ENCODE measurements around the gene KRTAP9-7. TPM values are rescaled to one million over a fixed set of nuclear protein-coding genes. Genes with fewer than 3 reads are reported as not detected.

The KRTAP9-7 gene
- total and polyA plus RNA-seq, 2 of the 4 experiments (the other 2 are of a cell fraction): not detected

- TF ChIP-seq FOS (IDR thresholded peaks at IDR 0.05; ENCODE audit: low read depth, low read length): no peak
- TF ChIP-seq CEBPB (IDR thresholded peaks at IDR 0.05; ENCODE audit: low read depth, low read length): no peak
- no peak for TF ChIP-seq MXI1 (IDR thresholded peaks at IDR 0.05; ENCODE audit: borderline replicate concordance, low read depth, low read length)
- no peak for TF ChIP-seq BHLHE40 (IDR thresholded peaks at IDR 0.05; ENCODE audit: low read depth, low read length)
- no peak for TF ChIP-seq RCOR1 (IDR thresholded peaks at IDR 0.05; ENCODE audit: insufficient replicate concordance, low read length)
- TF ChIP-seq CHD1 (IDR thresholded peaks at IDR 0.05; ENCODE audit: low read depth, low read length): no peak
- TF ChIP-seq SMC3 (IDR thresholded peaks at IDR 0.05; ENCODE audit: low read depth, low read length): no peak
- no peaks in the 10 kb centered on the region for H3K4me1 ChIP-seq (ENCODE audit: control insufficient read depth, insufficient read depth, low read length)
- H2AFZ ChIP-seq (replicated peaks; ENCODE audit: low read length, poor library complexity): no peak overlapping the region
- no peak overlapping the region for H2AK5ac ChIP-seq (ENCODE audit: low read depth, low read length)
- peaks cover 5% of the 10 kb centered on the region for H3K27me3 ChIP-seq (ENCODE audit: control insufficient read depth, insufficient read depth, low read length)
- no peak overlapping the region for H3K9ac ChIP-seq (ENCODE audit: low read depth, low read length)
- H2BK5ac ChIP-seq (ENCODE audit: low read depth, low read length, poor library complexity, severe bottlenecking): no peak overlapping the region
- no peak for DNase-seq
- H3K56ac ChIP-seq (ENCODE audit: extremely low read depth, insufficient read depth, low read length): no peak overlapping the region
- H2BK20ac ChIP-seq (ENCODE audit: low read depth, low read length): no peak overlapping the region
- dilution Hi-C loops (cut with HindIII; ENCODE audit: low sequenced_read_pairs, unreplicated experiment) (no loop called here), intact Hi-C loops (cut with micrococcal nuclease) (no loop called here), in situ Hi-C loops (cut with MboI; ENCODE audit: low sequenced_read_pairs) (no loop called here)
- no peaks in the 10 kb centered on the region for H3K79me1 ChIP-seq (ENCODE audit: low read depth in 1 of 2, low read length in 2 of 2)
- no peak for ATAC-seq (ENCODE audit: low read depth)
- H3K4me2 ChIP-seq (ENCODE audit: low read depth, low read length): no peak overlapping the region
- H2AK9ac ChIP-seq (replicated peaks; ENCODE audit: low read depth, low read length, poor library complexity): no peak overlapping the region
- no peak overlapping the region for H4K91ac ChIP-seq (ENCODE audit: insufficient read depth, low read depth, low read length)
- H3K36me3 ChIP-seq (ENCODE audit: control insufficient read depth, insufficient read depth, low read length): no peaks in the 10 kb centered on the region
- no peak overlapping the region for H4K8ac ChIP-seq (ENCODE audit: low read depth in 2 of 2, low read length in 2 of 2)
- no peak overlapping the region for H2BK120ac ChIP-seq (ENCODE audit: low read depth, low read length)
- no peak overlapping the region for H3K4me3 ChIP-seq (ENCODE audit: insufficient read depth, low read depth, low read length)
- no peak overlapping the region for H4K5ac ChIP-seq (ENCODE audit: low read depth, low read length)
- H4K20me1 ChIP-seq (ENCODE audit: insufficient read depth, low read length): no peaks in the 10 kb centered on the region
- no peak overlapping the region for H3K18ac ChIP-seq (ENCODE audit: low read depth, low read length)
- no peak overlapping the region for H3K14ac ChIP-seq (replicated peaks; ENCODE audit: low read depth, low read length)
- no peaks in the 10 kb centered on the region for H3K9me3 ChIP-seq (ENCODE audit: control insufficient read depth, insufficient read depth, low read length)
- H3K23ac ChIP-seq (ENCODE audit: low read depth, low read length): no peak overlapping the region
- BruUV-seq (replicated peaks): no TSS peak
- no peak overlapping the region for H2BK15ac ChIP-seq (ENCODE audit: low read depth, low read length)
- no peaks in the 10 kb centered on the region; the same call in 1 of the 2 replicates for H3K9me1 ChIP-seq (ENCODE audit: insufficient read depth, low read length)
- CTCF ChIA-PET: interaction anchor here (0.6 kb wide), 1 partner anchor 8 kb away, joined by 3 read pairs; no protein-coding TSS in a partner anchor
- POLR2A ChIA-PET (ENCODE audit: unreplicated experiment): no interaction called here
- no peak overlapping the region for H3K27ac ChIP-seq (ENCODE audit: insufficient read depth, low read length)
- no peak overlapping the region for H3K4ac ChIP-seq (ENCODE audit: low read depth, low read length)
Measured at GRCh38 chr17:41230094-41230493, 45.4 kb upstream of the KRTAP9-7 start.
